ENCODE results near the gene FNDC3B.

The FNDC3B gene

GRCh38 chr3:172300862-172301261 is 261.5 kb downstream of the FNDC3B start:
- no peak for DNase-seq

- no peak for DNase-seq
These were observed 262.8 kb downstream of the FNDC3B start for GRCh38 chr3:172302203-172302602.

DNA sequence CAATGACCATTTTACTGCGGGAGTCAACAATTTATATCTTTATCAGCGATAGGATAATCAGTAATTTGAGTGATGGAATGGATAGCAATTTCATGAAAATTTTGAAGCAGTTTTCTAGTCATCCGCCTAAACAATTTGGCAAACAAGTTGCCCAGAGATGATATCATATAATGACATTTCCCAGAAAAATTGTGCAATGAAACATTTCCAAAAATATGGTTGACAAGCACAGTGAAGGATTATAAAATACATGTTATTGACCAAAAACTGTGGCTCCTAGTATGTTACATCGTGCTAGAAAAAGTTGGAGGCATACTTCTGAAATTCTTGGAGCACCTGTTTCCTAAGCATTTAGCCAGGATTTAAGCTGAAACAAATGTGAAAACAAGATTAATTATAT is 263.8 kb downstream of the FNDC3B start:
- DNase-seq = no peak

- DNase-seq = no peak
These were observed 264.7 kb downstream of the FNDC3B start for GRCh38 chr3:172303941-172304558.

GRCh38 chr3:172305552-172305951 is 266.2 kb downstream of the FNDC3B start:
- DNase-seq = no peak

- DNase-seq = no peak
These were observed 266.6 kb downstream of the FNDC3B start for GRCh38 chr3:172305974-172306373.

DNA sequence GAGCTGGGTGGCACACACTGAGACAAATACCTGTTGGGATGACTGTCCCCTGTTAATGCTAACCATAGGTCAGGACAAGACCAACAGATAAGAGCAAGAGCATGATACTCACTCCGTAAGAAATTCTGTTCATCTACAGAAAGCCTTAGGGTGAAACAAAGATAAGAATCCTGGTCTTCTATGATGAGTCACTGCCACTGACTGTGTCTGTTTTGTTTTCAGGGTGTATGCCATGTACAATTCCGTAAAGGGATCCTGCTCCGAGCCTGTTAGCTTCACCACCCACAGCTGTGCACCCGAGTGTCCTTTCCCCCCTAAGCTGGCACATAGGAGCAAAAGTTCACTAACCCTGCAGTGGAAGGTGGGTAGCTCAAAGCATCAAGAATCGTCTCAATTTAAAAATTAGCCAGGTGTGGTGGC is 267.8 kb downstream of the FNDC3B start:
- DNase-seq = no peak

- DNase-seq = no peak
These were observed 269.7 kb downstream of the FNDC3B start for GRCh38 chr3:172309059-172309458.

DNA sequence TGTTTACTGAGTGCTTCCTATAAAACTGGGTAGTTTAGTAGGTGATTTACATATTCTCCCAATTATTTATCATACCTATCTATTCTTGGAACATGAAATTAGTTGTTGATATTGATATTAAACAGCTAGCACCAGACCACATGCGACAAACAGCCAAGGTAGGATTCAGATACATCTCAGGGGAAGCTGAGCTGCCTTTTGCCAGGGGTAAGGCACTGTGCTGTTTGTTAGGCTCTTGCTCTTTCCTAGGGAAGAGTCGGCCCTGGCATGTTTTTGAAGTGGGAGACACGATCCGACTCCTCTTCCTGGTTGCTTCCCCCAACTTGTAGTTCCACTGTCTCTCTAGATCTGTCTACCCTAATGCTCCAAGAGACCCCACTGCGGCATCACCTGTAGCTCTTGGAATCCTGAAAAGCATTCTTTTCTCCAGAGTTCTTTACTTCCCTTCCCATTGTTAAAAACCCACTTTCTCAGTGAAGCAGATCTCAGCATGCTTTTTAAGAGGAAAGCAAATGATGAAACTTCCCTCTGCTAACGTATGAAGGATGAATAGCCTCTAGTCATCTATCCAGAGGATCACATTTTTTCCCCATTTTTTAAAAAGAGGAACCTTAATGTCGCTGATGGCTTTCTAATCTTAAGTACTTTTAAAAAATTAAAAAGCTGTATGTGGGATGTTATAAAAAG is 270.5 kb downstream of the FNDC3B start:
- no peak for DNase-seq

GRCh38 chr3:172310428-172310760 is 271.0 kb downstream of the FNDC3B start:
- DNase-seq = no peak

DNA sequence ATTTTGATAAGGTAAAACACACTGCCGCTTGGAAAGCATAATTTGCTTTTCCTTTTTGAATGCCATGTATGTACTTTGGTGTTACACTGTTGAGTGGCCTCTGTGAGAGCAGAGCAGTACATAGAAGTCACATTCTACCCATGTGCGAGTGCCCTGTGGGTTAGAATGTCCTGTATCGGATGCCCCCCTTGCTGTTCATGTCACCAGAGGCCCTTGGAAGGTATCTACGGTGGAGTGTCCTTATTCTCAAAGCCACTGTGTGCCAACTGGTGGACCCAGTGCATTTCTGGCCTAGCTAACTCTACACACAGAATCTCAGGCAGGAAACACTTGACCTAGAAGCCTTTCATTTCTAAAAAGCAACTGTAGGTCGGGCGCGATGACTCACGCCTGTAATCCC is 271.8 kb downstream of the FNDC3B start:
- DNase-seq = no peak

- no peak for DNase-seq
These were observed 272.6 kb downstream of the FNDC3B start for GRCh38 chr3:172312001-172312400.

GRCh38 chr3:172312711-172313110 is 273.3 kb downstream of the FNDC3B start:
- DNase-seq = no peak

DNA sequence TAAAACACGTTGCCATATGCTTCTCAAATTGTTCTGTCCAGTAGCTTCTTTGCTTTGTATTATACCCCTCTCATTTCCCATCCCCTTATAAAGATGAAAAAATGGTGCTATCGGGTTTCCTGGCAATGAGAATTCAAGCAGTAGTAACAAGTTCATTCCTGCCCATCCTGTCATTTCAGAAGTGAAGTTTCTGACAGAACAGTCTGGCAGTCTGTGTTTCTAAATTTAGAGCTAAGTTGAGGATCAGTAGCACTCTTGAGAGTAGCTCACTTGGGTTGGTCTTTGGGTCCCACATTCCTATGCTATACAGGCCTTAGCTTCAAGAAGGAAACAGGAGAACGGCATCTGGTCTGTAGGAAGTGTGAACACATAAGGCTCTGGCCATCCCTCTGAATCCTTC is 274.3 kb downstream of the FNDC3B start:
- peak; percentile 3 for DNase-seq

- DNase-seq = no peak
These were observed 275.3 kb downstream of the FNDC3B start for GRCh38 chr3:172314591-172315160.

GRCh38 chr3:172315401-172316091 is 276.2 kb downstream of the FNDC3B start:
- DNase-seq = no peak

GRCh38 chr3:172316758-172317157 is 277.4 kb downstream of the FNDC3B start:
- no peak for DNase-seq

GRCh38 chr3:172317481-172317880 is 278.1 kb downstream of the FNDC3B start:
- no peak for DNase-seq

- DNase-seq = no peak
These were observed 278.6 kb downstream of the FNDC3B start for GRCh38 chr3:172317984-172318383.

- DNase-seq = no peak
These were observed 280.2 kb downstream of the FNDC3B start for GRCh38 chr3:172319595-172319994.

GRCh38 chr3:172320468-172320867 is 281.1 kb downstream of the FNDC3B start:
- DNase-seq = no peak

- DNase-seq = no peak
These were observed 281.7 kb downstream of the FNDC3B start for GRCh38 chr3:172321035-172321434.

DNA sequence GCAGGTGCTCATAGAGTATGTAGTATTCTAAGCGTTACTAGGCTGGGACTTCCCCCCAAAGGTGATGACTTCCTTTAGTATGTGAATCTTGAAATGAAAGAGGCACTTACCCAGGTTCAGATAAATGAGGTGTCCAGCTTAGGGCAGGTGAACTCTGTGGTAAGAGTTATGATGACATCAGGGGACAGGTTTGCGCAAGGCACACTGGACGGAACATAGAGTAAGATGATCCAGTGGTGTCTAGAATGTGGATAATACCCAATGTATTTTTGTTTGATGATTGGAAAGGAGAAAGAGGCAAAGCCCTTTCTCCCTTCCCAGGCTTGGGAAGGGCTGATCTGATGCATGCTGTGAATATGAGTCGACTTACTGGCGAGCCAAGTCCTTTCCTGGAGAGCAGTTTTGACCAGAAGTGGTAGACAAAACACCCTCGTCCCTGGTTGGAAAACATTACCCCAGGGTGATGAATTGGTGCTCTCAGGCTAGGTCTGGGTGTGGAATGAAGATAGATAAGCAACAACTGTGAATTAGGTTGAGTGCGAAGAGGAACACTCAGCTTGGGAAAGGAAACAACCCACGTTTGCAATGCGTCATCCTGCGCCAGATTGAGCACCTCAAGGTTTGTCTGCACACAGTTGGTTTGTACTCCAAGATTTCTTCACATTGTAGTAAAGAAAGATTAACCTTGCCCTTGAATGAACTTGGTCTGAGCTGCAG is 284.7 kb downstream of the FNDC3B start:
- no peak for DNase-seq

Data from NCI-H748 treated with DMSO at 0.1 percent for 48 hours (cell line).